Body of pancreas (tissue), 4 donors: ENCODE measurements around the gene CHN2.

Experiments used
- CTCF ChIP-seq, 7 experiments: fragments of 450-650 bp in 4 of 7; fragments of 200-600 bp in 3 of 7; sonication (generic) in 3 of 7; IDR thresholded peaks; one replicate each; pipeline ENCODE4 v1.5.1; 2016 to 2019; ENCODE audit warnings: antibody characterized with exemption in 7 of 7
- POLR2A ChIP-seq, 3 donors: fragments of 450-650 bp; IDR thresholded peaks; one replicate each; pipeline ENCODE4 v1.6.1; 2016; ENCODE audit warnings: antibody characterized with exemption in 3 of 3, mild to moderate bottlenecking in 2 of 3

- TF ChIP-seq CTCF (IDR thresholded peaks at IDR 0.05): no peak
- TF ChIP-seq POLR2A (IDR thresholded peaks at IDR 0.05): no peak
These were observed 37.6 kb upstream of the CHN2 start for GRCh38 chr7:29156907-29157452.
